Esophagus muscularis mucosa (tissue), 3 donors: ENCODE measurements around the gene SMIM12.

Source experiments
- CTCF ChIP-seq, 3 experiments: fragments of 200-600 bp in 2 of 3; fragments of 450-650 bp in 1 of 3; sonication (generic) in 2 of 3; IDR thresholded peaks; one replicate each; pipeline ENCODE4 v1.5.1; 2017 to 2019; ENCODE audit warnings: antibody characterized with exemption in 3 of 3, mild to moderate bottlenecking in 2 of 3, moderate library complexity in 1 of 3
- POLR2A ChIP-seq: fragments of 450-650 bp; IDR thresholded peaks from one replicate; pipeline ENCODE4 v1.6.1; 2017; ENCODE audit warnings: antibody characterized with exemption, moderate library complexity, mild to moderate bottlenecking, low read depth

- TF ChIP-seq CTCF (IDR thresholded peaks at IDR 0.05) = peak; percentile 85 to 93 (median 88)
- peak; percentile 91 for TF ChIP-seq POLR2A
Observed at GRCh38 chr1:34859446-34860200, at the start of gene SMIM12.
